ENCODE measurements around the gene FOXO1.

The FOXO1 gene

GRCh38 chr13:40600149-40600751 is 66.2 kb downstream of the FOXO1 start:
- DNase-seq = no peak

DNA sequence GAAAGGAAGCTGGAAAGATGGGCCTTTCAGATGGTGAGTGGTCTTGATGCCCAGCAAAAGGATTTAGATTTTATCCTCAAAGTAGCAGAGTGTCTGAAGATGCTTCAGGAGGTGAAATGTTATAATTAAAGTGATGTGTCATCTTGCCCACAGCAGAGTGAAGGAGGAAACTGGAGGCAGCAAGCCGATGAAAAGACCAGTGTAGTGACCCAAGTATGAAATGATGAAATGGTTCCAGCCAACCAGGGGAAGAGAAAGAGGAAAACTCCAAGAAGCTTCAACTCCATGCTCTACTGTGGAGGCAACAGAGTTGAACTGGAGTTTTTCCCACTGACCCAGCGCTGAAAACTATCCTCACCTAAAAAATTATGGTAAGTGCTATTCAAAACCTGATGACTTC is 66.7 kb downstream of the FOXO1 start:
- no peak for DNase-seq

DNA sequence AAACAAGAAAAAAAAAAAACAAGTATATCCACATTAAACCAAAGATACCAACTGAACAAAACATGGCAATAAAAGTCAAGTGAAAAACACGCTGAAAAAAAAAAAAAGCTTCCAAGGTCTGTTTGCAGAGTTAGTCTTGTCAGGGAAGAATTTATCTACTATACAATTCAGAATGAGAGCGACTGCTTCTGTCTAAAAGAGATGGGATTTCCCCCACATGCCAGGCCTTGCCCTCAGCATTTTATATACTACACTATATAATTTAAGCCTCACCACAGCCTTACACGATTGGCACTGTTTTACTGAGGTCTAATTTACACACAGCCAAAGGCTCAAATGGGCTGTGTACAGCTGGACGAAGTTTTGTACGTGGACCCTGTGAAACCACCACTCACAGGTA is 67.3 kb downstream of the FOXO1 start:
- no peak for DNase-seq

GRCh38 chr13:40598569-40598968 is 67.9 kb downstream of the FOXO1 start:
- DNase-seq = no peak

DNA sequence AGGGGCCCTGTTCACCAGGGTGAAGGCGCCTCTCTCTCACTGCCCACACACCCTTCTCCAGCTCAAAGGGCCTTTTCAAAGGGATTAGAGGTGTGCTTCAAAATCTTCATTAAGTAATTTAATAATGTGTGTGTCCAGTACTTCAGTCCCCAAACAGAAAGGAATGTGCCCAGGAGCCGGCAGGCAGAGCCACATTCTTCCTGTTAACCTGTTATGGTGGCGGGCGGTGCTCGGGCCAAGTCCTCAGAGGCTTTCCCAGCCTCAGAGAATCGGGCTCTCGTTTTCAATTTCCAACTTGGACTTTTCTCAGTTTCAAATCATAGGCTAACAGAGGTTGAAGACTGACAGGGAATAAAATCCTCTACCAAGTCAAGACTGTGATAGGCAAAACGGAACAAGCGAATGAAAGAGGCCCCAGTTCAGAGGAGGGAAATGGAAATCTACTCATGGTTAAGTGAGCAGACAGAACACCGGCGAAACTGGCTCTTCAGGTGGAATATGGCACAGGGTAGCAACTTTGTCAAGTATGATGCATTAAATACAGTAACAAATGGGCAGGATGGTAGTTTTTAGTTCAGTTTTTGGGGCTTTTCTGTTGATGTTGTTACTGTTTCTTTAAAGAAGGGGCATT is 68.6 kb downstream of the FOXO1 start:
- no peak for DNase-seq

- DNase-seq = no peak
Measured at GRCh38 chr13:40596484-40596883, 70.0 kb downstream of the FOXO1 start.

- no peak for DNase-seq
Measured at GRCh38 chr13:40595693-40596092, 70.7 kb downstream of the FOXO1 start.

GRCh38 chr13:40592035-40592434 is 74.4 kb downstream of the FOXO1 start:
- DNase-seq = no peak

DNA sequence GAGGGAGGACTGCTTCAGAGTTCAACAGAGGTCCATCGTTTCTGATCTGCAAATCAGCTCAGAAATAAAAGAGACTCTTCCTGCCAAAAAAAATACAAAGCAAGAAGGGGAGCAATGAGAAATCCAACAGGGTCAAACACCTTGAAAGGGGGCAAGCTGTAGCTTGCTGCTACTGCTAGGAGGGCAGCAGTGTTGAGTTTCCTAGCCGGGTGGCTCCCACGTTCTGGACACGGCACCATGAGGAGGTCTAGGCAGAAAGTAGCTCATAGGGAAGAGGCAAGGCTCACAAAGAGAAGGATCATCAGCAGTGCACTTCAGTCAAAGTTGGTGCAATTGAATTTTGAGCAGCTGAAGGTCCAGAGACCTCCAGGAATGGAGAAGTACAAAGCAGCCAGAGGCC is 75.3 kb downstream of the FOXO1 start:
- no peak for DNase-seq

DNA sequence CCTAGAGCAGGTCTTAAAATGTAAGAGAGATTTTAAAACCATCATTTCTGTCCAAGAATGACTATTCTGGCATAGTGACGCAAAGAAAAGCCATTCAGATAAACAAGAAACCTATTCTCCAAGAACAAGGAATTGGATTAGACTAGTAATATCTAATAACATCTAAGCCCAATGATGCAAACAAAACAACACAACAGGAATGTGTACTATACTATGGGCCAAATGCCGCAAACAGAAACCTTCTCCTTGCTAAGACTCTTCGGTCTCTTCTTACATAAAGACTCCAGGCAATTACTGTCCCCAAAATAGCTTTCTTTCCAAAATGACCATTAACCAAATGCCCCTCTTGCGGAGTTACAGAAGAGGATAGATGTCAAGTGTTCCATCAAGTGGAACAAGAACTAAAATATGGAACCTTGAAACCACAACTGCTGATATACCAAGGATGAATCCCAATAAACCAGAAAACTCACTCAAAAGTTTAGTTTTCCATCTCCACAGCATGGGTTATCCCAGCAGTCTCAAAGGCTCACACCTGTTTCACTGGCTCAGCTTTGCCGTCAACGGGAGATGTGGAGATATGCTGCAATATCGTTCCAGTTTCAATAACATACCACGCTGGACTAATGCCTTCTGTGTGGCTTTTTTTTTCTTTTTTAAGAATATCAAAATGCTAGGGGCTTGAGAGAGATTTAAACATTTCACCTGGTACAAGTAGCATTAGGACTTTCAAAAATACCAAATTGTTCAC is 76.2 kb downstream of the FOXO1 start:
- no peak for DNase-seq

- no peak for DNase-seq
Measured at GRCh38 chr13:40589285-40590109, 76.9 kb downstream of the FOXO1 start.

DNA sequence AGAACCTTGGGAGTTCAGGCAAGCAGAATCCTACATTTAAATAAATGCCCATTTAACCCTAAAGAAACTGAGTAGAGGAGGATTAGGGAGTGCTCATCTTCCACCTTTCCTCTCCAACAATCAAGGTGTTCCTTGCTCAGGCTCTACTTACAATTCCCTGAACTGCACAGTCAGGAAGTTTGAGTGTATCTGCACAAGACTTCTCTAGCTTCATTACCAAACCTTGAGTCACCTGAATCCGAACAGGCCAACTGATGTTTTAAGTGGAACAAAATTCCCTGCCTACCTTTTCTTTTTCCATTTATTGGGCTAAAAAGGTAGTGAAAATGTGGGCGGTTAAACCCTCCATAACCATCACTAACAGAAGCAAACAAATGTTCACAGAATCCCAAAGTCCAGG is 78.3 kb downstream of the FOXO1 start:
- DNase-seq = no peak

DNA sequence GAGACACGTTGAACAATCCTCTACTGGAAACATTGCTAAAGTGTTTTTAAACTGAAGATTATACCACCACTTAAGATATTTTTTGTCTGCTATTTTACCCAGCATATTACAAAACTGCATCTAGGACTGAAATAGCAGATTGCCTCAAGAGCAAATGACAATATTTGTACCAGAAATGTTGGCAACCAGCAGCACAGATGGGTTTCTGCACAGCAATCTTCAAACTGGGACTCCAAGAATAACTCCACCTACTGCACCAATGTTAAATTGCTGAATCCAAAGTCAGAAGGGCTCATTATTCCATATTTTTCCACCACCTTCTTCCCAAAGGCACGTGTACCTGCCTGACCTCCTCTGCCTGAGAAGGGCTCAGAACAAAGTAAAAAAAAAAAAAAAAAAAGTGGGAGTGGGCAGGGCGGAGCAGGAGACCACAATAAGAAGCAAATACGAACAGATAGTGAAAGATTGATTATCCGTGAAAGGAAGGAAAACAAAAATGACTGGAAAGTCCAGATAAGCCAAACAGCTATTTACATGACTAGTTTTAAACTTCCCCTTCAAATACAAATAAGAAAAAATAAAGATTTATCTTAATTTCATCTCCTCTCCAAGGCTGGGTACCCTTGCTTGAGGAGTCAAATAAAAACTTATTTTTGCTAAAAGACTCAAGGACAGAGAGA is 79.4 kb downstream of the FOXO1 start:
- no peak for DNase-seq

DNA sequence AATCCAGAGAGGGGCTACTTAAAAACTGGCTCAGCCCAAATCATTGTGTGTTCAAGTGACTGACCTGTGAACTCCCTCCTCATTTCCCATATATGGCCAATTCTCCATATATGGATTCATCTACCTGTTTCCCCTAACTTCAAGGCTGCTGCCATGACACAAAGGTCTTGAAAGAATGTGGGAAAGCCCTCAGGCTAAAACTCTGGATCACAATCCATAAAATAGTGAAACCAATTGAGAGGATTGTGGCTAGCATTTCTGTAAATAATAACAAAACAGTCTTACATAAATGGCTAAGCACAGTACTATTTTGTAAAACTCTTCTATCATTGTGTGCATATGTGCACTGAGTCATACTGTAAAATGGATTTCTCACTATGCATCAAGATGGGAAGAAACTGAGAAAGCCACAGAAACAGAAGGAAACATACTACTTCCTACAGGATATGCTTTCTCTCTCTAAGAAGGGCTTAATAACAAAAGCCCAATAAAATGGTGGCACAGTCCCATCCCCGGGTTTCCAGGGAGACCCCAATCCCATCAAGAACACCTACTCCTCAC is 80.5 kb downstream of the FOXO1 start:
- no peak for DNase-seq

GRCh38 chr13:40583738-40584137 is 82.7 kb downstream of the FOXO1 start:
- no peak for DNase-seq

DNA sequence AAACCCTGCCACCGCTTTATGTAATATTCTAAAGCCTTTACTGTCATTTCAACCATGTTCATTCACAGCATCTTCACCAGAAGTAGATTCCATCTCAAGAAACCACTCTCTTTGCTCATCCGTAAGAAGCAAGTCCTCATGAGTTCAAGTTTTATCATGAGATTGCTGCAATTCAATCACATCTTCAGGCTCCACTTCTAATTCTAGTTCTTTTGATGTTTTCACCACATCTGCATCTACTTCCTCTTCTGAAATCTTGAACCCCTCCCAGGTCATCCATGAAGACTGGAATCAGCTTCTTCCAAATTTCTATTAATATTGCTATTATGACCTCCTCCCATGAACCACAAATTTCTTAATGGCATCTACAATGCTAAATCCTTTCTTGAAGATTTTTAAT is 83.9 kb downstream of the FOXO1 start:
- DNase-seq = no peak

DNA sequence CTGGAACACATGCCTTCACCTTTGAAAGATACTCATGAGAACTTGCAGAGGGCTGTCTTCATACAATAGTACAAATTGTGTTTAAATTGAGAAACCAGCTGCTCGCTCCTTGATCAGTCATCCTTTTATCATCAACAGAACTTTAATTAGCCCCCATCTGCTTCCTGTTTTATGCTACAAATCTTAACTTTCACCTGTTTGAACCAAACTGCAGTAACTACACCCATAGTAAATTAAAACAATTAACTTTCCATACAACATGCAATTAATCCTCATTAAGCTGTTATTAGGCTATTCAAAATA is 85.2 kb downstream of the FOXO1 start:
- no peak for DNase-seq

- DNase-seq = no peak
Measured at GRCh38 chr13:40580566-40581276, 85.7 kb downstream of the FOXO1 start.

GRCh38 chr13:40579535-40579934 is 86.9 kb downstream of the FOXO1 start:
- DNase-seq = no peak

DNA sequence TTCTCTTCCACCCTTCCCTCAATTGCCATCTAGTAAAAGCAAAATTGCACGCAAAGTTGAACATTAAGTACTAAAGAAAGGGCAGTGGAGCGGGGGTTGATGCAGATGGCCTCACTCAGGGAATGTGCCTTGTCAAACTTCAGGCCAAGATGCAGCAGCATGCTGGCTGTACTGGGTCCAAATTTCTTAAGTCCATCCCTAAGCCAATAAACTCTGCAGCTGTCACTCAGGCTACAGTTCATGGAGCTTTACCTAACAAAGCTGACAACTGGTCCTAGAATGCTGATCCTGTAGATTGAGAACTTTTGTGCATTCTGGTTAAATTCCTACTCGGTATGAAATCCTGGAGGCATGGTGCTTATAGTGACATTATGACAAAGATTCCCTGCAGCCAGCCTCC is 88.4 kb downstream of the FOXO1 start:
- DNase-seq = no peak

GRCh38 chr13:40576369-40576768 is 90.1 kb downstream of the FOXO1 start:
- no peak for DNase-seq

DNA sequence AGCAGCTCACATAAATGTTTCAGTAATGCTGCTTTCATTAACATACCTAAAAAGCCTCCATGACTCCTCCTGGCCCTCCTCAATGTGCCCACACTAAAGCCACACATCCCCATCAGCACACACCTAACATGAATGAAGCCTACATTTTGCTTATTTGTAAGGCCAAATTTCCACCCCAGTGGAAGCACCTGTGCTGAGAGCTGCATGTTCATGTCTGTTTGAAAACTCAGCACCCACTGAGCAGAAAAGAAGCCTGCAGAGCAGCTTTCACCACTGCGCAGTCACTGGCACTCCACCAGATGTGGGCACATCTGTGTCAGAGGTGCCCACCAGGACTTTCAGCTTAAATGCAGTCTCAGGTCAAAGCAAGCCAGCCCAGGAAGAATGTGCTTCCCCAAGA is 93.5 kb downstream of the FOXO1 start:
- DNase-seq = no peak

All from activated naive CD4-positive, alpha-beta T cell treated with anti-CD3 and anti-CD28 coated beads, Interleukin-2, amount 50 U/mL, for 16 hours (primary cell).